PC-9 (cell line): ENCODE data around the gene LMX1A. TPM values are rescaled to one million over a fixed set of nuclear protein-coding genes. Genes with fewer than 3 reads are reported as not detected.

Experiments
- BruUV-seq: library from RNA; stranded (reverse); fragments of 400-500 nt; replicated peaks from 2 replicates; lab custom pipeline; 2021; lab: Mats Ljungman, UMichigan
- CTCF ChIA-PET: fragments of 300-600 bp; sonication (Branson Sonifier 250); formaldehyde crosslinking; loops from one replicate; lab custom pipeline; 2022; ENCODE audit warnings: antibody characterized with exemption; lab: Charles Lee
- POLR2A ChIA-PET: fragments of 300-600 bp; sonication (Branson Sonifier 250); formaldehyde crosslinking; loops from one replicate; lab custom pipeline; 2022; ENCODE audit warnings: antibody characterized with exemption; ENCODE audit not compliant: unreplicated experiment; lab: Charles Lee
- DNase-seq, 2 experiments: peaks; one replicate each; pipeline versions ENCODE4 v3.0.0 to v3.0.0-alpha.2; 2015 to 2022; ENCODE audit warnings: mixed read lengths in 1 of 2
- H2AFZ ChIP-seq: fragments of 200-600 bp; sonication (generic); 2 replicates; pipeline ENCODE4 v1.8.1; 2017; ENCODE audit warnings: antibody characterized with exemption
- H3F3A ChIP-seq: fragments of 200-600 bp; sonication (generic); 2 replicates; pipeline ENCODE4 v1.8.1; 2017; ENCODE audit warnings: antibody characterized with exemption, mild to moderate bottlenecking, low read depth; ENCODE audit not compliant: insufficient read depth
- H3K27ac ChIP-seq: fragments of 200-600 bp; sonication (generic); 2 replicates; pipeline ENCODE4 v1.6.1; 2016; ENCODE audit warnings: mixed run types
- H3K27me3 ChIP-seq: fragments of 200-600 bp; sonication (generic); 2 replicates; pipeline ENCODE4 v1.6.1; 2016; ENCODE audit warnings: low read depth, mixed run types; ENCODE audit not compliant: insufficient read depth
- H3K36me3 ChIP-seq: fragments of 200-600 bp; sonication (generic); 2 replicates; pipeline ENCODE4 v1.6.1; 2016; ENCODE audit warnings: low read depth, mixed run types
- H3K4me1 ChIP-seq: fragments of 200-600 bp; sonication (generic); replicated peaks from 2 replicates; pipeline ENCODE4 v1.6.1; 2016; ENCODE audit warnings: mixed run types; ENCODE audit not compliant: insufficient read depth
- H3K4me2 ChIP-seq: fragments of 200-600 bp; sonication (generic); 2 replicates; pipeline ENCODE4 v1.6.1; 2017; ENCODE audit warnings: mixed run types
- H3K4me3 ChIP-seq: fragments of 200-600 bp; sonication (generic); 2 replicates; pipeline ENCODE4 v1.6.1; 2016; ENCODE audit warnings: mixed run types
- H3K79me2 ChIP-seq: fragments of 200-600 bp; sonication (generic); 2 replicates; pipeline ENCODE4 v1.6.1; 2017; ENCODE audit warnings: low read depth, mixed run types
- H3K9me2 ChIP-seq: fragments of 200-600 bp; sonication (generic); 2 replicates; pipeline ENCODE4 v1.8.1; 2017; ENCODE audit warnings: mild to moderate bottlenecking; ENCODE audit not compliant: insufficient read depth
- H3K9me3 ChIP-seq: fragments of 200-600 bp; sonication (generic); 2 replicates; pipeline ENCODE4 v1.8.1; 2016; ENCODE audit warnings: low read depth; ENCODE audit not compliant: insufficient read depth
- H4K20me1 ChIP-seq: fragments of 200-600 bp; sonication (generic); 2 replicates; pipeline ENCODE4 v1.8.1; 2017; ENCODE audit not compliant: insufficient read depth
- CTCF ChIP-seq: fragments of 200-600 bp; sonication (generic); conservative IDR thresholded peaks from 2 replicates; pipeline ENCODE4 v1.6.1; 2017; ENCODE audit warnings: mixed run types, antibody characterized with exemption, mild to moderate bottlenecking, moderate library complexity
- EZH2 ChIP-seq: fragments of 200-600 bp; sonication (generic); IDR thresholded peaks from 2 replicates; pipeline ENCODE4 v1.8.0; 2017; ENCODE audit warnings: antibody characterized with exemption, low read depth
- intact Hi-C: fragments of 100-400 bp; cut with micrococcal nuclease; formaldehyde crosslinking; loops from one replicate; pipeline ENCODE4 v1.10.0; 2022; ENCODE audit not compliant: unreplicated experiment
- total RNA-seq: library from RNA; stranded (reverse); gene quantifications from 2 replicates; pipeline ENCODE4 v1.2.3, GENCODE V29; 2021

Gene LMX1A
- total RNA-seq, 1 experiment from 2014 or later: not detected

GRCh38 chr1:165187031-165188009 is 169.2 kb downstream of the LMX1A start:
- Histone ChIP-seq H3K79me2 (no peaks in the 10 kb centered on the region), H4K20me1 (no peaks in the 10 kb centered on the region), H3K4me3 (no peak overlapping the region), H2AFZ (no peak overlapping the region), H3K9me3 (no peaks in the 10 kb centered on the region; the same call in 1 of the 2 replicates), H3K4me1 (no peaks in the 10 kb centered on the region), H3K36me3 (no peaks in the 10 kb centered on the region), H3K9me2 (no peaks in the 10 kb centered on the region), H3F3A (no peaks in the 10 kb centered on the region), H3K27me3 (no peaks in the 10 kb centered on the region), H3K27ac (no peak overlapping the region), H3K4me2 (no peak overlapping the region)
- intact Hi-C loops: no loop called here
- TF ChIP-seq EZH2 (no peak), CTCF (no peak)
- POLR2A ChIA-PET: no interaction called here
- DNase-seq: no peak
- no TSS peak for BruUV-seq
- CTCF ChIA-PET: no interaction called here

GRCh38 chr1:165185161-165185889 is 171.2 kb downstream of the LMX1A start:
- Histone ChIP-seq H2AFZ (no peak overlapping the region), H3K27me3 (no peaks in the 10 kb centered on the region), H3K9me3 (no peaks in the 10 kb centered on the region; the same call in 1 of the 2 replicates), H3F3A (no peaks in the 10 kb centered on the region), H4K20me1 (no peaks in the 10 kb centered on the region), H3K9me2 (no peaks in the 10 kb centered on the region), H3K79me2 (no peaks in the 10 kb centered on the region), H3K4me2 (no peak overlapping the region), H3K27ac (no peak overlapping the region), H3K36me3 (no peaks in the 10 kb centered on the region), H3K4me3 (no peak overlapping the region), H3K4me1 (no peaks in the 10 kb centered on the region)
- DNase-seq: no peak
- intact Hi-C loops: no loop called here
- ChIA-PET CTCF (no interaction called here), POLR2A (no interaction called here)
- no TSS peak for BruUV-seq
- TF ChIP-seq CTCF (no peak), EZH2 (no peak)

- ChIA-PET CTCF (no interaction called here), POLR2A (no interaction called here)
- no peak for DNase-seq
- no peak for TF ChIP-seq CTCF
- TF ChIP-seq EZH2: no peak
- Histone ChIP-seq H3K79me2 (no peaks in the 10 kb centered on the region), H2AFZ (no peak overlapping the region), H3F3A (no peaks in the 10 kb centered on the region), H3K27ac (no peak overlapping the region), H3K4me1 (no peaks in the 10 kb centered on the region), H3K36me3 (no peaks in the 10 kb centered on the region), H3K4me2 (no peak overlapping the region), H3K9me2 (no peaks in the 10 kb centered on the region), H3K4me3 (no peak overlapping the region), H3K27me3 (no peaks in the 10 kb centered on the region), H3K9me3 (no peaks in the 10 kb centered on the region; the same call in 1 of the 2 replicates), H4K20me1 (no peaks in the 10 kb centered on the region)
- intact Hi-C loops: no loop called here
- no TSS peak for BruUV-seq
Measured at GRCh38 chr1:165182975-165183374, 173.5 kb downstream of the LMX1A start.
